ENCODE results near the gene CSNK1G3.

DNA sequence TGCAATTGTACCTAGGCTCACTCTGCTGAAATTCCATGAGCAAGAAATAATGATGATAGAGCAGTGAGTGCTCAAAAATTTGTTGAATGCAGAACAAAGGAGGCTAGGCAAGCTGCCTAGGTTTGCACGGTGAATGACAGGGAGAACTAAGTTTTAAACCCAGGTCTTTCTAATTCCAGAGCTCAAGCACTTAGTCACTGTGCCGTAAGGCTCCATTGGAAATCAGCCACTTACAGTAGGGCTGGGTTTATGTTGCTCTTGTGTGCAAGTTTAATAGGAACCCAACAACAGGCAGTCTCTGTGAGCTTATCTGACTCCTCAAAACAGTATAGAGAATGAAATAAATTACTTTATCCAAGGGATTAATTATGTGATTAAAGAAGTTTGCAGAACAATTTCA lies 147.0 kb downstream of the CSNK1G3 start:
- no peak for TF ChIP-seq POLR2A (IDR thresholded peaks at IDR 0.05; ENCODE audit: borderline replicate concordance, extremely low read depth, insufficient read depth, insufficient read length)
- TF ChIP-seq, protein P1, sequence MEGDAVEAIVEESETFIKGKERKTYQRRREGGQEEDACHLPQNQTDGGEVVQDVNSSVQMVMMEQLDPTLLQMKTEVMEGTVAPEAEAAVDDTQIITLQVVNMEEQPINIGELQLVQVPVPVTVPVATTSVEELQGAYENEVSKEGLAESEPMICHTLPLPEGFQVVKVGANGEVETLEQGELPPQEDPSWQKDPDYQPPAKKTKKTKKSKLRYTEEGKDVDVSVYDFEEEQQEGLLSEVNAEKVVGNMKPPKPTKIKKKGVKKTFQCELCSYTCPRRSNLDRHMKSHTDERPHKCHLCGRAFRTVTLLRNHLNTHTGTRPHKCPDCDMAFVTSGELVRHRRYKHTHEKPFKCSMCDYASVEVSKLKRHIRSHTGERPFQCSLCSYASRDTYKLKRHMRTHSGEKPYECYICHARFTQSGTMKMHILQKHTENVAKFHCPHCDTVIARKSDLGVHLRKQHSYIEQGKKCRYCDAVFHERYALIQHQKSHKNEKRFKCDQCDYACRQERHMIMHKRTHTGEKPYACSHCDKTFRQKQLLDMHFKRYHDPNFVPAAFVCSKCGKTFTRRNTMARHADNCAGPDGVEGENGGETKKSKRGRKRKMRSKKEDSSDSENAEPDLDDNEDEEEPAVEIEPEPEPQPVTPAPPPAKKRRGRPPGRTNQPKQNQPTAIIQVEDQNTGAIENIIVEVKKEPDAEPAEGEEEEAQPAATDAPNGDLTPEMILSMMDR (IDR thresholded peaks at IDR 0.05 in 2 of 3, conservative IDR thresholded peaks at IDR 0.05 in 1 of 3; ENCODE audit: borderline replicate concordance in 1 of 3, insufficient read depth in 1 of 3, low read depth in 2 of 3, low read length in 2 of 3), result no peak
- no peak for TF ChIP-seq SP1 (IDR thresholded peaks at IDR 0.05; ENCODE audit: low read depth)
- TF ChIP-seq, protein P2, sequence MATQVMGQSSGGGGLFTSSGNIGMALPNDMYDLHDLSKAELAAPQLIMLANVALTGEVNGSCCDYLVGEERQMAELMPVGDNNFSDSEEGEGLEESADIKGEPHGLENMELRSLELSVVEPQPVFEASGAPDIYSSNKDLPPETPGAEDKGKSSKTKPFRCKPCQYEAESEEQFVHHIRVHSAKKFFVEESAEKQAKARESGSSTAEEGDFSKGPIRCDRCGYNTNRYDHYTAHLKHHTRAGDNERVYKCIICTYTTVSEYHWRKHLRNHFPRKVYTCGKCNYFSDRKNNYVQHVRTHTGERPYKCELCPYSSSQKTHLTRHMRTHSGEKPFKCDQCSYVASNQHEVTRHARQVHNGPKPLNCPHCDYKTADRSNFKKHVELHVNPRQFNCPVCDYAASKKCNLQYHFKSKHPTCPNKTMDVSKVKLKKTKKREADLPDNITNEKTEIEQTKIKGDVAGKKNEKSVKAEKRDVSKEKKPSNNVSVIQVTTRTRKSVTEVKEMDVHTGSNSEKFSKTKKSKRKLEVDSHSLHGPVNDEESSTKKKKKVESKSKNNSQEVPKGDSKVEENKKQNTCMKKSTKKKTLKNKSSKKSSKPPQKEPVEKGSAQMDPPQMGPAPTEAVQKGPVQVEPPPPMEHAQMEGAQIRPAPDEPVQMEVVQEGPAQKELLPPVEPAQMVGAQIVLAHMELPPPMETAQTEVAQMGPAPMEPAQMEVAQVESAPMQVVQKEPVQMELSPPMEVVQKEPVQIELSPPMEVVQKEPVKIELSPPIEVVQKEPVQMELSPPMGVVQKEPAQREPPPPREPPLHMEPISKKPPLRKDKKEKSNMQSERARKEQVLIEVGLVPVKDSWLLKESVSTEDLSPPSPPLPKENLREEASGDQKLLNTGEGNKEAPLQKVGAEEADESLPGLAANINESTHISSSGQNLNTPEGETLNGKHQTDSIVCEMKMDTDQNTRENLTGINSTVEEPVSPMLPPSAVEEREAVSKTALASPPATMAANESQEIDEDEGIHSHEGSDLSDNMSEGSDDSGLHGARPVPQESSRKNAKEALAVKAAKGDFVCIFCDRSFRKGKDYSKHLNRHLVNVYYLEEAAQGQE (IDR thresholded peaks at IDR 0.05; ENCODE audit: low read depth), result no peak
- TF ChIP-seq, protein P3, sequence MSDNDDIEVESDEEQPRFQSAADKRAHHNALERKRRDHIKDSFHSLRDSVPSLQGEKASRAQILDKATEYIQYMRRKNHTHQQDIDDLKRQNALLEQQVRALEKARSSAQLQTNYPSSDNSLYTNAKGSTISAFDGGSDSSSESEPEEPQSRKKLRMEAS (IDR thresholded peaks at IDR 0.05), result no peak
- TF ChIP-seq, protein P4, sequence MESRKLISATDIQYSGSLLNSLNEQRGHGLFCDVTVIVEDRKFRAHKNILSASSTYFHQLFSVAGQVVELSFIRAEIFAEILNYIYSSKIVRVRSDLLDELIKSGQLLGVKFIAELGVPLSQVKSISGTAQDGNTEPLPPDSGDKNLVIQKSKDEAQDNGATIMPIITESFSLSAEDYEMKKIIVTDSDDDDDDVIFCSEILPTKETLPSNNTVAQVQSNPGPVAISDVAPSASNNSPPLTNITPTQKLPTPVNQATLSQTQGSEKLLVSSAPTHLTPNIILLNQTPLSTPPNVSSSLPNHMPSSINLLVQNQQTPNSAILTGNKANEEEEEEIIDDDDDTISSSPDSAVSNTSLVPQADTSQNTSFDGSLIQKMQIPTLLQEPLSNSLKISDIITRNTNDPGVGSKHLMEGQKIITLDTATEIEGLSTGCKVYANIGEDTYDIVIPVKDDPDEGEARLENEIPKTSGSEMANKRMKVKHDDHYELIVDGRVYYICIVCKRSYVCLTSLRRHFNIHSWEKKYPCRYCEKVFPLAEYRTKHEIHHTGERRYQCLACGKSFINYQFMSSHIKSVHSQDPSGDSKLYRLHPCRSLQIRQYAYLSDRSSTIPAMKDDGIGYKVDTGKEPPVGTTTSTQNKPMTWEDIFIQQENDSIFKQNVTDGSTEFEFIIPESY (IDR thresholded peaks at IDR 0.05; ENCODE audit: extremely low read depth, insufficient replicate concordance, low read length), result no peak
- TF ChIP-seq JUND (IDR thresholded peaks at IDR 0.05), result no peak
- no peak for TF ChIP-seq FOSL1 (IDR thresholded peaks at IDR 0.05; ENCODE audit: low read depth)
- TF ChIP-seq POLR2AphosphoS5 (IDR thresholded peaks at IDR 0.05; ENCODE audit: low read depth, low read length), result no peak

All from HCT116 (cell line).